ENCODE data around the gene SHC4. TPM values are rescaled to one million over a fixed set of nuclear protein-coding genes. Genes with fewer than 3 reads are reported as not detected.

The SHC4 gene
- polyA plus RNA-seq, 1 of the 3 experiments (the other 2 are of a cell fraction): 1.6 TPM

GRCh38 chr15:48914717-48915116 is 49.0 kb downstream of the SHC4 start:
- H3K4me2 ChIP-seq: no peak overlapping the region
- no peak overlapping the region for H3K4me3 ChIP-seq (ENCODE audit: low read depth in 2 of 2, low read length in 1 of 2)
- no peak overlapping the region for H3K27ac ChIP-seq (ENCODE audit: low read depth in 2 of 2, low read length in 1 of 2)
- H3K9ac ChIP-seq: no peak overlapping the region
- H3F3A ChIP-seq (replicated peaks; ENCODE audit: insufficient read depth): no peaks in the 10 kb centered on the region
- POLR2A ChIA-PET: no interaction called here
- no peaks in the 10 kb centered on the region for H3K9me3 ChIP-seq
- H3K4me1 ChIP-seq (ENCODE audit: control insufficient read depth in 1 of 2, insufficient read depth in 2 of 2, low read depth in 1 of 2, low read length in 1 of 2): no peaks in the 10 kb centered on the region
- no peak for DNase-seq
- no peaks in the 10 kb centered on the region; the same call in 1 of the 2 replicates for H3K79me2 ChIP-seq (ENCODE audit: insufficient read depth)
- no peaks in the 10 kb centered on the region for H4K20me1 ChIP-seq (ENCODE audit: insufficient read depth)
- no peak overlapping the region for H2AFZ ChIP-seq (ENCODE audit: low read depth)
- H3K9me2 ChIP-seq: no peaks in the 10 kb centered on the region
- TF ChIP-seq CHD2 (IDR thresholded peaks at IDR 0.05; ENCODE audit: low read length, partially characterized antibody): no peak
- TF ChIP-seq TCF12 (IDR thresholded peaks at IDR 0.05): no peak
- no peak for TF ChIP-seq MXI1 (IDR thresholded peaks at IDR 0.05; ENCODE audit: low read depth, low read length)
- no peak for TF ChIP-seq JUND (IDR thresholded peaks at IDR 0.05)
- no peak for TF ChIP-seq USF2 (IDR thresholded peaks at IDR 0.05; ENCODE audit: borderline replicate concordance, low read depth, low read length)
- TF ChIP-seq RCOR1 (IDR thresholded peaks at IDR 0.05; ENCODE audit: low read length): no peak
- TF ChIP-seq YY1 (IDR thresholded peaks at IDR 0.05; ENCODE audit: low read depth): no peak
- no peak for TF ChIP-seq FOSL2 (IDR thresholded peaks at IDR 0.05; ENCODE audit: borderline replicate concordance, low read depth)
- H3K27me3 ChIP-seq (ENCODE audit: insufficient read depth): no peaks in the 10 kb centered on the region
- WGBS (ENCODE audit: low lambda C conversion rate): 98% methylated on average over 3 of the region's 3 CpGs
- no peaks in the 10 kb centered on the region for H3K36me3 ChIP-seq (replicated peaks in 1 of 2; ENCODE audit: control insufficient read depth in 1 of 2, insufficient read depth in 2 of 2, low read length in 1 of 2)
- CTCF ChIA-PET: no interaction called here

GRCh38 chr15:48913141-48913540 is 50.6 kb downstream of the SHC4 start:
- H3K9me2 ChIP-seq: no peaks in the 10 kb centered on the region
- no peaks in the 10 kb centered on the region for H3K4me1 ChIP-seq (ENCODE audit: control insufficient read depth in 1 of 2, insufficient read depth in 2 of 2, low read depth in 1 of 2, low read length in 1 of 2)
- H3K36me3 ChIP-seq (replicated peaks in 1 of 2; ENCODE audit: control insufficient read depth in 1 of 2, insufficient read depth in 2 of 2, low read length in 1 of 2): no peaks in the 10 kb centered on the region
- H3K4me2 ChIP-seq: no peak overlapping the region
- no peak overlapping the region for H2AFZ ChIP-seq (ENCODE audit: low read depth)
- no peaks in the 10 kb centered on the region for H3F3A ChIP-seq (replicated peaks; ENCODE audit: insufficient read depth)
- H4K20me1 ChIP-seq (ENCODE audit: insufficient read depth): no peaks in the 10 kb centered on the region
- no peak for DNase-seq
- H3K9ac ChIP-seq: no peak overlapping the region
- no peaks in the 10 kb centered on the region; the same call in 1 of the 2 replicates for H3K79me2 ChIP-seq (ENCODE audit: insufficient read depth)
- H3K9me3 ChIP-seq: no peaks in the 10 kb centered on the region
- ChIA-PET CTCF (interaction anchor here (1.0 kb wide), 1 partner anchor 51 kb away, joined by 3 read pairs; the partner anchor contains the start of gene SHC4), POLR2A (no interaction called here)
- no peaks in the 10 kb centered on the region for H3K27me3 ChIP-seq (ENCODE audit: insufficient read depth)
- no peak overlapping the region for H3K4me3 ChIP-seq (ENCODE audit: low read depth in 2 of 2, low read length in 1 of 2)
- H3K27ac ChIP-seq (ENCODE audit: low read depth in 2 of 2, low read length in 1 of 2): no peak overlapping the region
- WGBS (ENCODE audit: low lambda C conversion rate): 89% methylated on average over 3 of the region's 4 CpGs
- TF ChIP-seq MEF2A (IDR thresholded peaks at IDR 0.05; ENCODE audit: borderline replicate concordance, low read depth): no peak
- no peak for TF ChIP-seq TEAD4 (IDR thresholded peaks at IDR 0.05; ENCODE audit: borderline replicate concordance, insufficient read depth)
- TF ChIP-seq RXRA (IDR thresholded peaks at IDR 0.05; ENCODE audit: borderline replicate concordance, low read depth): no peak
- TF ChIP-seq PBX3 (IDR thresholded peaks at IDR 0.05): no peak
- TF ChIP-seq RFX5 (IDR thresholded peaks at IDR 0.05; ENCODE audit: low read length): no peak
- no peak for TF ChIP-seq CHD2 (IDR thresholded peaks at IDR 0.05; ENCODE audit: low read length, partially characterized antibody)
- TF ChIP-seq USF1 (IDR thresholded peaks at IDR 0.05; ENCODE audit: borderline replicate concordance, low read depth): no peak
- no peak for TF ChIP-seq YY1 (IDR thresholded peaks at IDR 0.05; ENCODE audit: low read depth)
- no peak for TF ChIP-seq FOXJ3 (CRISPR knock-in tag; IDR thresholded peaks at IDR 0.05)
- no peak for TF ChIP-seq SIN3A (IDR thresholded peaks at IDR 0.05; ENCODE audit: borderline replicate concordance, low read depth, low read length)
- TF ChIP-seq TAF1 (IDR thresholded peaks at IDR 0.05; ENCODE audit: borderline replicate concordance, low read depth, low read length): no peak
- no peak for TF ChIP-seq IRF3 (IDR thresholded peaks at IDR 0.05; ENCODE audit: low read depth, low read length)
- TF ChIP-seq SMC3 (IDR thresholded peaks at IDR 0.05; ENCODE audit: low read depth, low read length): no peak
- TF ChIP-seq EZH2phosphoT487 (IDR thresholded peaks at IDR 0.05; ENCODE audit: borderline replicate concordance, low read depth): no peak
- no peak for TF ChIP-seq REST (IDR thresholded peaks at IDR 0.05; ENCODE audit: low read depth, low read length)
